CD14-positive monocyte (primary cell): ENCODE results near the gene RHOBTB3. TPM values are rescaled to one million over a fixed set of nuclear protein-coding genes. Genes with fewer than 3 reads are reported as not detected.

Source experiments
- DNase-seq, 3 donors: peaks; one replicate each; pipeline ENCODE4 v3.0.0-alpha.2; 2011 to 2022
- H2AFZ ChIP-seq: 2 replicates; pipeline ENCODE4 v1.6.0; 2012; ENCODE audit warnings: mild to moderate bottlenecking, low read depth, low read length, inconsistent platforms; ENCODE audit not compliant: insufficient read depth, poor library complexity, severe bottlenecking
- H3K27ac ChIP-seq, 2 donors: 1 replicate in 1 of 2; 2 replicates in 1 of 2; pipeline ENCODE4 v1.5.1; 2012 to 2013; ENCODE audit warnings: low read length in 2 of 2, control low read depth in 1 of 2, inconsistent platforms in 1 of 2, low read depth in 1 of 2, mild to moderate bottlenecking in 1 of 2
- H3K27me3 ChIP-seq, 2 donors: one replicate each; pipeline versions ENCODE4 v1.6.0 to v1.6.1; 2011 to 2013; ENCODE audit warnings: low read length in 2 of 2; ENCODE audit not compliant: control insufficient read depth in 2 of 2, insufficient read depth in 2 of 2
- H3K36me3 ChIP-seq, 2 donors: replicated peaks in 1 of 2; 1 replicate in 1 of 2; 2 replicates in 1 of 2; pipeline versions ENCODE4 v1.5.1 to v1.6.1; 2012 to 2013; ENCODE audit warnings: low read length in 2 of 2, control low read depth in 1 of 2, inconsistent platforms in 1 of 2, mild to moderate bottlenecking in 1 of 2; ENCODE audit not compliant: insufficient read depth in 2 of 2, control insufficient read depth in 1 of 2
- H3K4me1 ChIP-seq, 2 donors: 1 replicate in 1 of 2; 2 replicates in 1 of 2; pipeline versions ENCODE4 v1.5.1 to v1.6.1; 2012 to 2013; ENCODE audit warnings: low read length in 2 of 2, control low read depth in 1 of 2, inconsistent platforms in 1 of 2, mild to moderate bottlenecking in 1 of 2, moderate library complexity in 1 of 2; ENCODE audit not compliant: insufficient read depth in 2 of 2, control insufficient read depth in 1 of 2
- H3K4me2 ChIP-seq: replicated peaks from 2 replicates; pipeline ENCODE3; 2012; ENCODE audit warnings: low read length, moderate library complexity, mild to moderate bottlenecking; ENCODE audit not compliant: poor library complexity, severe bottlenecking; ENCODE audit errors: extremely low read depth
- H3K4me3 ChIP-seq, 3 experiments: fragments of 200-600 bp in 1 of 3; sonication (generic) in 1 of 3; replicated peaks in 1 of 3; 1 replicate in 2 of 3; 2 replicates in 1 of 3; pipeline ENCODE4 v1.5.1; 2011 to 2013; ENCODE audit warnings: low read length in 3 of 3, mild to moderate bottlenecking in 3 of 3, control low read depth in 2 of 3, low read depth in 2 of 3, inconsistent platforms in 1 of 3, moderate library complexity in 1 of 3
- H3K79me2 ChIP-seq: 2 replicates; pipeline ENCODE4 v1.6.0; 2012; ENCODE audit warnings: mild to moderate bottlenecking, control low read depth, inconsistent platforms, low read length, moderate library complexity; ENCODE audit not compliant: insufficient read depth
- H3K9ac ChIP-seq: 2 replicates; pipeline ENCODE4 v1.6.0; 2017; ENCODE audit warnings: low read length, mild to moderate bottlenecking; ENCODE audit not compliant: insufficient read depth, poor library complexity, severe bottlenecking
- H3K9me3 ChIP-seq, 2 donors: replicated peaks in 1 of 2; 1 replicate in 1 of 2; 2 replicates in 1 of 2; pipeline versions ENCODE4 v1.5.1 to v1.6.1; 2012 to 2013; ENCODE audit warnings: low read length in 2 of 2, control low read depth in 1 of 2; ENCODE audit not compliant: control insufficient read depth in 1 of 2, insufficient read depth in 1 of 2
- H4K20me1 ChIP-seq: 2 replicates; pipeline ENCODE4 v1.6.0; 2012; ENCODE audit warnings: mild to moderate bottlenecking, low read length, control low read depth, moderate library complexity; ENCODE audit not compliant: insufficient read depth
- H3K27ac Mint-ChIP-seq, 7 donors: one replicate each; pipeline ENCODE4 v1.8.0; 2020; ENCODE audit warnings: mild to moderate bottlenecking in 7 of 7, mixed read lengths in 7 of 7, moderate library complexity in 6 of 7, inconsistent platforms in 2 of 7
- H3K27me3 Mint-ChIP-seq, 3 donors: one replicate each; pipeline ENCODE4 v1.8.0; 2021 to 2022; ENCODE audit warnings: low read depth in 3 of 3, mild to moderate bottlenecking in 3 of 3, mixed read lengths in 3 of 3, moderate library complexity in 3 of 3, inconsistent platforms in 1 of 3
- H3K36me3 Mint-ChIP-seq, 2 donors: one replicate each; pipeline ENCODE4 v1.8.0; 2020; ENCODE audit warnings: mixed read lengths in 2 of 2, inconsistent platforms in 1 of 2, mild to moderate bottlenecking in 1 of 2
- H3K4me1 Mint-ChIP-seq: one replicate; pipeline ENCODE4 v1.8.0; 2020; ENCODE audit warnings: mild to moderate bottlenecking, mixed read lengths
- H3K4me3 Mint-ChIP-seq, 2 donors: one replicate each; pipeline ENCODE4 v1.8.0; 2020; ENCODE audit warnings: mild to moderate bottlenecking in 2 of 2, mixed read lengths in 2 of 2, moderate library complexity in 1 of 2
- H3K9me3 Mint-ChIP-seq, 7 donors: one replicate each; pipeline ENCODE4 v1.8.0; 2020 to 2022; ENCODE audit warnings: mixed read lengths in 7 of 7, mild to moderate bottlenecking in 6 of 7, moderate library complexity in 6 of 7, inconsistent platforms in 2 of 7
- CTCF ChIP-seq: fragments of 200-600 bp; IDR thresholded peaks from one replicate; pipeline ENCODE4 v1.8.0; 2022; ENCODE audit warnings: antibody characterized with exemption, mild to moderate bottlenecking
- WGBS: methylation state at CpG from one replicate; pipeline ENCODE4 v1.1.5; 2013; ENCODE audit warnings: missing lambda C conversion rate; ENCODE audit not compliant: insufficient coverage; 5-methylcytosine and 5-hydroxymethylcytosine counted together
- intact Hi-C, 2 donors: fragments of 100-400 bp; cut with micrococcal nuclease; formaldehyde crosslinking; loops; one replicate each; pipeline versions ENCODE4 v1.15.0 to v1.15.1; 2023
- polyA plus RNA-seq, 3 donors: library from polyadenylated mRNA; depleted of rRNA in 1 of 3; unstranded in 2 of 3; stranded (reverse) in 1 of 3; fragments of 300-500 nt in 2 of 3; fragments of >200 nt in 1 of 3; fragmentation: Illumina TruSeq in 2 of 3; gene quantifications; 1 replicate in 2 of 3; 2 replicates in 1 of 3; pipeline ENCODE4 v1.2.3, GENCODE V29; 2012 to 2021

Gene RHOBTB3
- polyA plus RNA-seq, 3 donors: 0.41 to 1.5 (median 0.63) TPM

- H3K27me3 ChIP-seq: no peaks in the 10 kb centered on the region
- no peak for DNase-seq
- no peaks in the 10 kb centered on the region for H4K20me1 ChIP-seq
- H3K4me1 Mint-ChIP-seq: peaks cover 13% of the 10 kb centered on the region
- no peak overlapping the region for H3K4me3 ChIP-seq
- no peaks in the 10 kb centered on the region for H3K36me3 ChIP-seq
- H3K27ac ChIP-seq: no peak overlapping the region
- no peak overlapping the region for H2AFZ ChIP-seq
- H3K27ac Mint-ChIP-seq: no peak overlapping the region
- H3K27me3 Mint-ChIP-seq: peaks cover 0 to 2% (median 0%) of the 10 kb centered on the region in 3 donors
- H3K79me2 ChIP-seq: no peaks in the 10 kb centered on the region
- 0% methylated on average over 1 of the region's 1 CpG for WGBS
- no peaks in the 10 kb centered on the region for H3K9me3 ChIP-seq
- no peaks in the 10 kb centered on the region for H3K36me3 Mint-ChIP-seq
- H3K4me2 ChIP-seq: no peak overlapping the region
- no peak overlapping the region for H3K9ac ChIP-seq
- no peak overlapping the region for H3K4me3 Mint-ChIP-seq
- H3K9me3 Mint-ChIP-seq: no peaks in the 10 kb centered on the region
- intact Hi-C loops: no loop called here
- TF ChIP-seq CTCF: no peak
- peaks cover 8 to 19% of the 10 kb centered on the region in 2 donors for H3K4me1 ChIP-seq
These were observed 9.4 kb upstream of the RHOBTB3 start for GRCh38 chr5:95721582-95722295.

- Mint-ChIP-seq H3K4me3 (no peak overlapping the region), H3K27ac (no peak overlapping the region), H3K36me3 (no peaks in the 10 kb centered on the region), H3K27me3 (peaks cover 0 to 2% (median 0%) of the 10 kb centered on the region in 3 donors), H3K9me3 (no peaks in the 10 kb centered on the region), H3K4me1 (peaks cover 20% of the 10 kb centered on the region)
- DNase-seq: no peak
- H3K27ac ChIP-seq: no peak overlapping the region
- H3K4me2 ChIP-seq: no peak overlapping the region
- no peak overlapping the region for H3K4me3 ChIP-seq
- 0% methylated on average over 1 of the region's 5 CpGs for WGBS
- intact Hi-C loops: no loop called here
- no peaks in the 10 kb centered on the region for H3K27me3 ChIP-seq
- H4K20me1 ChIP-seq: no peaks in the 10 kb centered on the region
- no peaks in the 10 kb centered on the region for H3K9me3 ChIP-seq
- no peak overlapping the region for H2AFZ ChIP-seq
- TF ChIP-seq CTCF: no peak
- H3K79me2 ChIP-seq: no peaks in the 10 kb centered on the region
- H3K4me1 ChIP-seq: peaks cover 1 to 12% of the 10 kb centered on the region in 2 donors
- H3K9ac ChIP-seq: no peak overlapping the region
- no peaks in the 10 kb centered on the region for H3K36me3 ChIP-seq
These were observed 7.3 kb upstream of the RHOBTB3 start for GRCh38 chr5:95723632-95724369.
